Choroid plexus epithelial cell (primary cell): Measurements from ENCODE around the gene FGGY.
A peak's percentile ranks its signal among the peaks of the same experiment; 100 is the strongest.
"Not testable (repeated sequence)": the region's sequence is repeated elsewhere in the genome, so short reads cannot be mapped to it uniquely, and the experiment has no call there.

Experiments used
- DNase-seq: peaks from one replicate; pipeline ENCODE4 v3.0.0-alpha.2; 2010; ENCODE audit warnings: low read depth
- H3K4me3 ChIP-seq: 2 replicates; pipeline ENCODE4 v1.5.1; 2011; ENCODE audit warnings: low read depth, mild to moderate bottlenecking, control low read depth, low read length, moderate library complexity
- CTCF ChIP-seq: conservative IDR thresholded peaks from 2 replicates; pipeline ENCODE4 v1.5.1; 2011; ENCODE audit warnings: low read depth, mild to moderate bottlenecking, control low read depth, inconsistent platforms, low read length, moderate library complexity

FGGY gene

GRCh38 chr1:59468828-59469428, 172.0 kb downstream of the FGGY start:
- no peak overlapping the region for H3K4me3 ChIP-seq
- DNase-seq, result no peak
- TF ChIP-seq CTCF, result no peak

- not testable (repeated sequence) for DNase-seq, H3K4me3 ChIP-seq
These were observed 175.2 kb downstream of the FGGY start for GRCh38 chr1:59471991-59472570.

GRCh38 chr1:59473831-59474230, 176.9 kb downstream of the FGGY start:
- no peak overlapping the region for H3K4me3 ChIP-seq
- TF ChIP-seq CTCF, result no peak
- no peak for DNase-seq

- DNase-seq, result no peak
These were observed 177.6 kb downstream of the FGGY start for GRCh38 chr1:59474496-59474895.

GRCh38 chr1:59475737-59476136, 178.8 kb downstream of the FGGY start:
- no peak overlapping the region for H3K4me3 ChIP-seq
- TF ChIP-seq CTCF, result no peak
- DNase-seq, result no peak

More at GRCh38 chr1:59474496-59474895, 177.6 kb downstream of the FGGY start:
- TF ChIP-seq CTCF, result no peak
- H3K4me3 ChIP-seq, result no peak overlapping the region

GRCh38 chr1:59477286-59477685, 180.4 kb downstream of the FGGY start:
- TF ChIP-seq CTCF, result no peak
- H3K4me3 ChIP-seq, result no peak overlapping the region
- DNase-seq, result peak; percentile 48

GRCh38 chr1:59477867-59478266, 181.0 kb downstream of the FGGY start:
- no peak for DNase-seq
- no peak overlapping the region for H3K4me3 ChIP-seq
- TF ChIP-seq CTCF, result no peak

- TF ChIP-seq CTCF, result no peak
- H3K4me3 ChIP-seq, result no peak overlapping the region
- DNase-seq, result no peak
These were observed 181.9 kb downstream of the FGGY start for GRCh38 chr1:59478822-59479221.
